ENCODE data around the gene ALKBH7.
"Not testable (repeated sequence)": the region's sequence is repeated elsewhere in the genome, so short reads cannot be mapped to it uniquely, and the experiment has no call there.

ALKBH7 gene

GRCh38 chr19:6372594-6373095 is at the start of gene ALKBH7:
Gene ALKBH7, plus strand, starts transcription at chr19:6372794. Its CDS starts 27 bp downstream, at chr19:6372821.
- DNase-seq: peak; percentile 85 to 98

GRCh38 chr19:6324757-6325156 is 47.8 kb upstream of the ALKBH7 start:
- DNase-seq: no peak

GRCh38 chr19:6325614-6326013 is 47.0 kb upstream of the ALKBH7 start:
- DNase-seq: no peak

GRCh38 chr19:6326815-6327214 is 45.8 kb upstream of the ALKBH7 start:
- DNase-seq: no peak

GRCh38 chr19:6333439-6333838 is 39.2 kb upstream of the ALKBH7 start, which contains the start of gene ACER1:
Gene ACER1, minus strand, starts transcription at chr19:6333612. Its CDS starts 61 bp downstream, at chr19:6333551.
- DNase-seq: no peak

GRCh38 chr19:6334490-6335285 is 37.9 kb upstream of the ALKBH7 start:
- DNase-seq: no peak

GRCh38 chr19:6340493-6341201 is 31.9 kb upstream of the ALKBH7 start:
- no peak for DNase-seq

- DNase-seq: no peak
Observed at GRCh38 chr19:6343462-6343861, 29.1 kb upstream of the ALKBH7 start.

GRCh38 chr19:6349271-6349670 is 23.3 kb upstream of the ALKBH7 start:
- not testable (repeated sequence) for DNase-seq

GRCh38 chr19:6350688-6351087 is 21.9 kb upstream of the ALKBH7 start:
- no peak for DNase-seq

- no peak for DNase-seq
Observed at GRCh38 chr19:6352381-6353165, 20.0 kb upstream of the ALKBH7 start.

GRCh38 chr19:6354098-6354674 is 18.4 kb upstream of the ALKBH7 start:
- DNase-seq: no peak

GRCh38 chr19:6355321-6356040 is 17.1 kb upstream of the ALKBH7 start:
- DNase-seq: not testable (repeated sequence)

- DNase-seq: no peak
Observed at GRCh38 chr19:6357174-6357573, 15.4 kb upstream of the ALKBH7 start.

- no peak for DNase-seq
Observed at GRCh38 chr19:6358003-6358402, 14.6 kb upstream of the ALKBH7 start.

GRCh38 chr19:6359568-6360341 is 12.8 kb upstream of the ALKBH7 start:
- DNase-seq: no peak

GRCh38 chr19:6360445-6360844 is 12.1 kb upstream of the ALKBH7 start:
- not testable (repeated sequence) for DNase-seq

GRCh38 chr19:6360857-6361216 is 11.8 kb upstream of the ALKBH7 start:
- not testable (repeated sequence) for DNase-seq

- DNase-seq: no peak
Observed at GRCh38 chr19:6362027-6362350, 10.6 kb upstream of the ALKBH7 start.

- DNase-seq: peak in 1 of 2 experiments; percentile 34
Observed at GRCh38 chr19:6362351-6362801, 10.2 kb upstream of the ALKBH7 start.

GRCh38 chr19:6364353-6364752 is 8.2 kb upstream of the ALKBH7 start:
- no peak for DNase-seq
